Progenitor cell of endocrine pancreas (in vitro differentiated cells): ENCODE measurements around the gene YPEL4. TPM values are rescaled to one million over a fixed set of nuclear protein-coding genes. Genes with fewer than 3 reads are reported as not detected.

Experiments used
- DNase-seq: peaks from one replicate; pipeline ENCODE4 v3.0.0; 2021; ENCODE audit warnings: low spot score; ENCODE audit not compliant: unreplicated experiment
- H3K27ac Mint-ChIP-seq: 2 replicates; pipeline ENCODE4 v1.8.0; 2021; ENCODE audit warnings: mild to moderate bottlenecking, moderate library complexity, mixed read lengths
- H3K27me3 Mint-ChIP-seq: 2 replicates; pipeline ENCODE4 v1.8.0; 2021; ENCODE audit warnings: mixed read lengths
- H3K36me3 Mint-ChIP-seq: 2 replicates; pipeline ENCODE4 v1.8.0; 2022; ENCODE audit warnings: mixed read lengths; ENCODE audit not compliant: insufficient read depth
- H3K4me1 Mint-ChIP-seq: 2 replicates; pipeline ENCODE4 v1.8.0; 2021; ENCODE audit warnings: low read depth, mixed read lengths
- H3K4me3 Mint-ChIP-seq: 2 replicates; pipeline ENCODE4 v1.8.0; 2021; ENCODE audit warnings: low read depth, mild to moderate bottlenecking, moderate library complexity, mixed read lengths
- H3K9me3 Mint-ChIP-seq: 2 replicates; pipeline ENCODE4 v1.8.0; 2021; ENCODE audit warnings: low read depth, mixed read lengths
- total RNA-seq: library from RNA; stranded (reverse); gene quantifications from 2 replicates; pipeline ENCODE4 v1.2.1, GENCODE V29; 2021
- TF ChIP-seq, protein P1 (sequence below): fragments of 200-600 bp; sonication (generic); IDR thresholded peaks from one replicate; pipeline ENCODE4 v1.5.0; 2021; ENCODE audit warnings: antibody characterized with exemption, mild to moderate bottlenecking; ENCODE audit not compliant: unreplicated experiment

Gene YPEL4
- total RNA-seq, 1 donor from 2014 or later: 0.22 TPM

DNA sequence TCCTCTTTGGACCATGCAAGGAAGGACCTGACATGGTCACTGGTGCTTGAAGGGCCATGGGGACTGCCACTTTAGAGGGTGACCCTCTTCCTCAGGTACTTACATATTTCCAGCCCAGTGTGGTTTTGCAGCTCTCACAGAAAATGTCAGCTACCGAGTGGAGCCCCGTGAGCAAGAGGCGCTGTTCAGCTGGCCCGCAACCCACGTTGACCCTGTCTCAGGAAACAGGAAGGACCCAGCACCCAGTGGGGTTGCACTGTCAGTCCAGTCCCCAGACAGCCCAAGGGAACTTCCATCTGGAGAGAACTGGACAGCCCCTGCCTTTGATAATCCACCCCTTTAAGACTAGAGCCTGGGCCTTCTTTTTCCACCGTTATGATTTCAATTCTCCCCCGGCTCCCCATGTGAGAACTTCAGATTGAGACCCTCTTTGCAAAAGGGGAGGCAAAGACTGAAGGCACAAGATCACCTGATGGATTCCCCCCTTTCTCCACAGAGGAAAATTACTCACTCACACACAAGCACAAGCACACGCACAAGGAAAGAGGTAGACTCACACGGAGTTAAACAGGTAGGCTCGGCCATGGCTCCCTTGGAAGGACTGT lies 3.4 kb downstream of the YPEL4 start:
- peak overlapping the region; percentile 67 for H3K4me3 Mint-ChIP-seq
- no peaks in the 10 kb centered on the region for H3K27me3 Mint-ChIP-seq
- H3K4me1 Mint-ChIP-seq: peaks cover 75% of the 10 kb centered on the region
- TF ChIP-seq, protein P1, sequence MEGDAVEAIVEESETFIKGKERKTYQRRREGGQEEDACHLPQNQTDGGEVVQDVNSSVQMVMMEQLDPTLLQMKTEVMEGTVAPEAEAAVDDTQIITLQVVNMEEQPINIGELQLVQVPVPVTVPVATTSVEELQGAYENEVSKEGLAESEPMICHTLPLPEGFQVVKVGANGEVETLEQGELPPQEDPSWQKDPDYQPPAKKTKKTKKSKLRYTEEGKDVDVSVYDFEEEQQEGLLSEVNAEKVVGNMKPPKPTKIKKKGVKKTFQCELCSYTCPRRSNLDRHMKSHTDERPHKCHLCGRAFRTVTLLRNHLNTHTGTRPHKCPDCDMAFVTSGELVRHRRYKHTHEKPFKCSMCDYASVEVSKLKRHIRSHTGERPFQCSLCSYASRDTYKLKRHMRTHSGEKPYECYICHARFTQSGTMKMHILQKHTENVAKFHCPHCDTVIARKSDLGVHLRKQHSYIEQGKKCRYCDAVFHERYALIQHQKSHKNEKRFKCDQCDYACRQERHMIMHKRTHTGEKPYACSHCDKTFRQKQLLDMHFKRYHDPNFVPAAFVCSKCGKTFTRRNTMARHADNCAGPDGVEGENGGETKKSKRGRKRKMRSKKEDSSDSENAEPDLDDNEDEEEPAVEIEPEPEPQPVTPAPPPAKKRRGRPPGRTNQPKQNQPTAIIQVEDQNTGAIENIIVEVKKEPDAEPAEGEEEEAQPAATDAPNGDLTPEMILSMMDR: no peak
- no peaks in the 10 kb centered on the region for H3K9me3 Mint-ChIP-seq
- H3K36me3 Mint-ChIP-seq: peaks cover 8% of the 10 kb centered on the region
- peak overlapping the region; percentile 76 for H3K27ac Mint-ChIP-seq
- DNase-seq: no peak

DNA sequence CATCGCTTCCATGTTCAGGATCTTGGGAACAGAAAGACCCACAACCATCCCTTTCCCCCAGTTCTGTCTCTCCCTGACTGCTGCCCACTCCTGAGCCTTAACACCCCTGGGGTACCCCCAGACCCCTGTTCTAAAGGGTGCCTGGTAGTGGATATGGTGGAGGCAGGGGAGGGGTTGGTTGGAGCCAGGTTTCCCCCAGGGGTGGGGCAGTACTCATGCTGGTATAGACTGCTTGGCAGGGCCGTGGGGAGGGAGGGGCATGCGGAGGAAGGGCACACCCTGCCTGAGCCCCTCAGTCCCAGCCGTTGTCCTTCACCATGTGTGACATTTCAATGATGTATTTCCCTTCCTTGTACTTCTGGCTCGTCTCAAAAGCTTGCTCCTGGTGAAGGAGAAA lies 4.0 kb downstream of the YPEL4 start:
- peaks cover 75% of the 10 kb centered on the region for H3K4me1 Mint-ChIP-seq
- H3K9me3 Mint-ChIP-seq: no peaks in the 10 kb centered on the region
- DNase-seq: no peak
- H3K36me3 Mint-ChIP-seq: peaks cover 9% of the 10 kb centered on the region
- H3K27me3 Mint-ChIP-seq: no peaks in the 10 kb centered on the region
- H3K27ac Mint-ChIP-seq: peak overlapping the region; percentile 76
- no peak overlapping the region for H3K4me3 Mint-ChIP-seq
- TF ChIP-seq, protein P1: no peak

DNA sequence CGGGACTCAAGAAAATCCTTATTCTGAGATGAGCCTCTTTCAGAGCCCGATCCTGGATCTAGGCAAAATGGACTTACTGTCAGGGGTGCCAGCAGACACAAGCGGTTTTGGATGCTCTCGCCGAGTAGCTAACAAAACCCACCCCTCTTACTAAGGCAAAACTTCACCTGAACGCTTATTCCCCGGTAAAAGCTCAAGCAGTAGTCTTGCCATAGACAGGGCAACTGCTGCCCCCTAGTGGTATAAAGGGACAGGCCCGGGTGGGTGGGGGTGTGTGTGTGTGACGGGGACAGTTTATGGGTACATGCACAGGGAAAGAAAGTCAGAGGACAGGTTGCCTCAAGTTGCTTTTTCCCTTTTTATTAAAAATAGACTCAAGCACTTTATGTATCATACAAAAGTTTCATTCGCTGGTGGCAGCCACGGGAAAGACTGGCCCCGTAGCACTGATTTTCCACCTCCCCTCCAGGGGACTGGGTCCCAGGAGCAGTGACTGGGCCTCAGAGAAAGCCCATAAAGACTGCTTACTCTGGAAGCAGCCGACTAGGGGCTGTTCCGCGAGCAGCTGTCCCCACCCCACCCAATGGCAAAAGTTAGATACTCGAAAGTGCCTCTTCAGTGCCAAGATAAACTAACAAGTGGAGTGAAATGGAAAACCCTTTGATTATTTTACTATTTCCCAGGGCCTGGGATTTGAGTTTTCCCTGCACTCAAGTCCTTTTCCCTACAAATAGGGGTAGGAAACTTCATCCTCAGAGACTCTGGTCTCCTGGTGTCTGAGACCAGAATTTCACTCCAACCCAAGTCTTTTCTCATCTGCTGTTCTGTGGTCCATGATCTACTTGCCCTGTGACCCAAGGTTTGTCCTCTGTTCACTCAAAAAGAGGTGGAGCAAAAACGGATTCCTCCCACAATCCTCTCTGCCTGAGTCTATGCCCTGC lies 4.7 kb downstream of the YPEL4 start:
- peaks cover 11% of the 10 kb centered on the region for H3K36me3 Mint-ChIP-seq
- TF ChIP-seq, protein P1: peak; percentile 89
- peak; percentile 78 for DNase-seq
- H3K27ac Mint-ChIP-seq: peak overlapping the region; percentile 78
- H3K9me3 Mint-ChIP-seq: no peaks in the 10 kb centered on the region
- peaks cover 77% of the 10 kb centered on the region for H3K4me1 Mint-ChIP-seq
- no peaks in the 10 kb centered on the region for H3K27me3 Mint-ChIP-seq
- H3K4me3 Mint-ChIP-seq: no peak overlapping the region

DNA sequence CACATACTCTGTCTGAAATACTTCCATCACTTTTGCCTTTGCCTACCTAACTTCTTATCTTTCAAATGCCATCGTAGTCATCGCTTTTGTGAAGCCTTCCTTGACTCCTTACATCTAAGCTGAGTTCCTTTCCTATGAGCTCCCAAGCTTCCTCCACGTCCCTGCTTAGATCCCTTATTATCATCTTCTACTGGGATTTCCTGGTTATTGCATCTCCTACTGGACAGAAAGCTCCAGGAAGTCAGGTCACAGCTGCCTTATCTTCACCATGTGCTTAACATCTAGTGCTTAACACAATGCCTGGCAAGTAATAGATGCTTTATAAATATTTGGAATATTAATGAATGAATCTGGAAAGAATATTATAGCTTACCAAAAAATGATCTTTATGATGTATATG lies 5.9 kb downstream of the YPEL4 start:
- Mint-ChIP-seq H3K9me3 (no peaks in the 10 kb centered on the region), H3K36me3 (peaks cover 11% of the 10 kb centered on the region), H3K4me3 (no peak overlapping the region), H3K27ac (peak overlapping the region; percentile 69), H3K27me3 (no peaks in the 10 kb centered on the region), H3K4me1 (peaks cover 71% of the 10 kb centered on the region)
- DNase-seq: no peak
- TF ChIP-seq, protein P1: no peak

DNA sequence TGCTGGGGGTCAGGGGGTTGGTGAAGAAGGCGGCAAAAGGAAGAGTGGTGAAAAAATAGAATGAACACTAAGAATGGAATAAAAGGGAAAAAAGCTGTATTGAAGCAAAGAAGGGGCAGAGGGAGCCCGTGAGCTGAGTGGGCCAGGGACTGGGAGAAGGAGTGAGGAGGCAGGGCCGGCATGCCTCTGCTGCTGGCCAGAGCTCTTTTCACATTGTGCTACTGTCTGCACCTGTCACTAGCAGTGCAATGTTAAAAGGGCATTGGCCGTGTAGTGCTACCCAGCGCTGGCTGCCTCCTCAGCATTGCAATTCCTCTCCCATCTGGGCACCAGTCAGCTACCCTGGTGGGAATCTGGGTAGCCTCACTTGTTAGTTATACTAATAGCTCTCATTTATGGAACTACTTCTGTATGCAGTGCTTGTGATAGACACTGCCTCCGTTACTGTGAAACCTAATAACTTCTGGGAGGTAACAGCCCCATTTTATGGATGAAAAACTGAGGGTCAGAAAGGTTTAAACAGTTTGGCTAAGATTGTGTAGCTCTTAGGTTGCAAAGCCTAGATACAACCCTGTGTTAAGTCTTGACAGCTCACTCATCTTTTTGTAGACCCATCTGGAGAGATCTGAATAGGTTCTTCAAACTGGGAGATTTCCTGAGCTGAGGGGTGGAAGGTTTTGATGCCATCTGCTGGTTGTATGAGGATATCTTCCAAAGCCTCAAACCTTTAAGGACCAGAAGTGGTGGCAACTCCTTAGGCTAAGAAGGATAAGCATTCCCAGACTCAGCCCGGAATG lies 8.5 kb downstream of the YPEL4 start:
- Mint-ChIP-seq H3K9me3 (no peaks in the 10 kb centered on the region), H3K27ac (peak overlapping the region; percentile 98), H3K4me3 (peak overlapping the region; percentile 98), H3K4me1 (peaks cover 56% of the 10 kb centered on the region), H3K36me3 (peaks cover 12% of the 10 kb centered on the region), H3K27me3 (no peaks in the 10 kb centered on the region)
- DNase-seq: no peak
- TF ChIP-seq, protein P1: peak; percentile 47
